HEK293 (cell line): Measurements from ENCODE around the gene FDX1.

ENCODE experiments used
- ZNF138 ChIP-seq: fragments of 450-650 bp; formaldehyde crosslinking; IDR thresholded peaks from 2 replicates; pipeline ENCODE4 v1.5.1; 2016; ENCODE audit warnings: missing biosample characterization, missing genetic modification characterization, borderline replicate concordance
- TF ChIP-seq, protein P1 (sequence below): fragments of 450-650 bp; formaldehyde crosslinking; IDR thresholded peaks from 2 replicates; pipeline ENCODE4 v1.5.1; 2016; ENCODE audit warnings: missing biosample characterization, missing genetic modification characterization

DNA sequence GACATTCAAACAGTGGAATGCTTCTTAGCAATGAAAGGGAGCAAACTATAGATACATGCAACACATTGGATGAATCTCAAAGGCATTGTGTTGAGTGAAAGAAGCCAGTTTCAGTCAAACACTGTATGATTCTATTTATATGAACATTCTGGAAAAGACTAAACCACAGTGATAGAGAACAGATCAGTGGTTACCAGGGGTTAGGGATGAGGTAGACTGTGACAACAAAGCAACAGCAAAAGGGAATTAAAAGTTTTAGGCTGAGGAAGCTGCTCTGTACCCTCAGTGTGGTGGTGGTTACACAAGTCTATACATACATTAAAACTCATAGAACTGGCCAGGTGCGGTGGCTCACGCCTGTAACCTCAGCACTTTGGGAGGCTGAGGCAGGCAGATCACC, 23.0 kb downstream of the FDX1 start:
- TF ChIP-seq, protein P1, sequence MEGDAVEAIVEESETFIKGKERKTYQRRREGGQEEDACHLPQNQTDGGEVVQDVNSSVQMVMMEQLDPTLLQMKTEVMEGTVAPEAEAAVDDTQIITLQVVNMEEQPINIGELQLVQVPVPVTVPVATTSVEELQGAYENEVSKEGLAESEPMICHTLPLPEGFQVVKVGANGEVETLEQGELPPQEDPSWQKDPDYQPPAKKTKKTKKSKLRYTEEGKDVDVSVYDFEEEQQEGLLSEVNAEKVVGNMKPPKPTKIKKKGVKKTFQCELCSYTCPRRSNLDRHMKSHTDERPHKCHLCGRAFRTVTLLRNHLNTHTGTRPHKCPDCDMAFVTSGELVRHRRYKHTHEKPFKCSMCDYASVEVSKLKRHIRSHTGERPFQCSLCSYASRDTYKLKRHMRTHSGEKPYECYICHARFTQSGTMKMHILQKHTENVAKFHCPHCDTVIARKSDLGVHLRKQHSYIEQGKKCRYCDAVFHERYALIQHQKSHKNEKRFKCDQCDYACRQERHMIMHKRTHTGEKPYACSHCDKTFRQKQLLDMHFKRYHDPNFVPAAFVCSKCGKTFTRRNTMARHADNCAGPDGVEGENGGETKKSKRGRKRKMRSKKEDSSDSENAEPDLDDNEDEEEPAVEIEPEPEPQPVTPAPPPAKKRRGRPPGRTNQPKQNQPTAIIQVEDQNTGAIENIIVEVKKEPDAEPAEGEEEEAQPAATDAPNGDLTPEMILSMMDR (tag by site-specific recombination), result no peak
- TF ChIP-seq ZNF138 (tag by site-specific recombination), result no peak
